GM12878 (cell line): Measurements from ENCODE around the gene NBDY.

ENCODE experiments used
- CEBPB ChIP-seq, 2 experiments: fragments of 150-350 bp in 1 of 2; IDR thresholded peaks; 2 replicates each; pipeline ENCODE4 v1.6.1; 2012 to 2014; ENCODE audit warnings: low read depth in 2 of 2, low read length in 2 of 2, borderline replicate concordance in 1 of 2, inconsistent platforms in 1 of 2
- CTCF ChIP-seq, 3 experiments: IDR thresholded peaks in 2 of 3; conservative IDR thresholded peaks in 1 of 3; 2 replicates each; pipeline ENCODE4 v1.5.1; 2011; ENCODE audit warnings: low read depth in 3 of 3, low read length in 3 of 3, mild to moderate bottlenecking in 3 of 3, control low read depth in 2 of 3, moderate library complexity in 2 of 3, inconsistent platforms in 1 of 3, mixed read lengths in 1 of 3; ENCODE audit not compliant: control insufficient read depth in 2 of 3, insufficient read depth in 1 of 3; ENCODE audit errors: extremely low read depth in 1 of 3
- JUNB ChIP-seq: IDR thresholded peaks from 2 replicates; pipeline ENCODE4 v1.6.1; 2016; ENCODE audit warnings: antibody characterized with exemption, mild to moderate bottlenecking
- NR2C2 ChIP-seq: IDR thresholded peaks from 2 replicates; pipeline ENCODE4 v1.6.1; 2011; ENCODE audit warnings: borderline replicate concordance, low read depth; ENCODE audit not compliant: control insufficient read depth, insufficient read length
- RB1 ChIP-seq: fragments of 450-650 bp; formaldehyde crosslinking; IDR thresholded peaks from 2 replicates; pipeline ENCODE4 v1.6.1; 2017; ENCODE audit warnings: mild to moderate bottlenecking, borderline replicate concordance
- ZSCAN29 ChIP-seq: fragments of 450-650 bp; IDR thresholded peaks from 2 replicates; pipeline ENCODE4 v1.6.1; 2017; ENCODE audit warnings: mild to moderate bottlenecking, moderate library complexity
- TF ChIP-seq, protein P1 (sequence below): IDR thresholded peaks from 2 replicates; pipeline ENCODE4 v1.6.1; 2011; ENCODE audit warnings: low read depth, low read length, improper control_type of control experiment, borderline replicate concordance

DNA sequence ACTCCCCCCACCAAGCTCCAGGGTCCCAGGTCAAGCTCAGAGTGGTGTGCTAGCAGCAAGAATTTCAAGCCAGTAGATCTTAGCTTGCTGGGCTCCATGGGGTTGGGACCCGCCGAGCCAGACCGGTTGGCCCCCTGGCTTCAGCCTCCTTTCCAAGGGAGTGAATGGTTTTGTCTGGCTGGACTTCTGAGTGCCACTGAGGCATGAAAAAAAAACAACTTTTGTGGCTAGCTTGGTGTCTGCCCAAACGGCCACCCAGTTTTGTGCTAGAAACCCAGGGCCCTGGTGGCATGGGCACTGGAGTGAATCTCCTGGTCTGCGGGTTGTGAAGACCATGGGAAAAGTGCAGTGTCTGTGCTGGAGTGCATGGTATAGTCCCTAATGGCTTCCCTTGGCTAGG, 82.6 kb downstream of the NBDY start:
- TF ChIP-seq ZSCAN29 (no peak), CEBPB (IDR thresholded peaks at IDR 0.05; ENCODE audit: borderline replicate concordance in 1 of 2, low read depth in 2 of 2, low read length in 2 of 2) (no peak), CTCF (IDR thresholded peaks at IDR 0.05 in 2 of 3, conservative IDR thresholded peaks at IDR 0.05 in 1 of 3; ENCODE audit: control insufficient read depth in 2 of 3, extremely low read depth in 1 of 3, insufficient read depth in 1 of 3, low read depth in 3 of 3, low read length in 3 of 3) (no peak), JUNB (no peak), RB1 (no peak), NR2C2 (no peak)
- TF ChIP-seq, protein P1, sequence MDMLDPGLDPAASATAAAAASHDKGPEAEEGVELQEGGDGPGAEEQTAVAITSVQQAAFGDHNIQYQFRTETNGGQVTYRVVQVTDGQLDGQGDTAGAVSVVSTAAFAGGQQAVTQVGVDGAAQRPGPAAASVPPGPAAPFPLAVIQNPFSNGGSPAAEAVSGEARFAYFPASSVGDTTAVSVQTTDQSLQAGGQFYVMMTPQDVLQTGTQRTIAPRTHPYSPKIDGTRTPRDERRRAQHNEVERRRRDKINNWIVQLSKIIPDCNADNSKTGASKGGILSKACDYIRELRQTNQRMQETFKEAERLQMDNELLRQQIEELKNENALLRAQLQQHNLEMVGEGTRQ = no peak
